ENCODE measurements around the gene MAPK9. TPM values are rescaled to one million over a fixed set of nuclear protein-coding genes. Genes with fewer than 3 reads are reported as not detected.

MAPK9 gene
- total RNA-seq, 1 donor: 33.2 TPM

DNA sequence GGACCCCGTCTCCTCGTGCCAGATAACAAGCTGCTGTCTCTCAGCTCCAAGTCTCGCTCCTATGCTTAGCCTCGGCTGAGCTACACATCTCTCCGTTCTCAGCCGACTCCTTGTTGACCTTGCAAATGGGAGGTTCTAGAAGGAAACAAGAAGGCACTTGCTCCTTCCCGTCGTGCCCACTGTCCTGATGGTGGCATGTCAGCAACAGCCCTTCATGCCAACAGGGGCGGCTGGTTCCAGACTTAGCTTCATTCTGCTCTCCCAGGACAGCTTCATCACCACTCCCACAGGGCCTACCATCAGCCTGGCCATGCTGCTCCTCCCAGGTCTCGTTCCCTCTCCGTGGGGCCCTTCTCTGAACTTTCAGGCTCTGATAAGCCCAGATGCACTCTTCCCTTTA is 69.8 kb downstream of the MAPK9 start:
- no peak overlapping the region for H3K4me3 ChIP-seq (ENCODE audit: low read depth, low read length)
- DNase-seq (ENCODE audit: low read depth): no peak
- TF ChIP-seq, protein P1, sequence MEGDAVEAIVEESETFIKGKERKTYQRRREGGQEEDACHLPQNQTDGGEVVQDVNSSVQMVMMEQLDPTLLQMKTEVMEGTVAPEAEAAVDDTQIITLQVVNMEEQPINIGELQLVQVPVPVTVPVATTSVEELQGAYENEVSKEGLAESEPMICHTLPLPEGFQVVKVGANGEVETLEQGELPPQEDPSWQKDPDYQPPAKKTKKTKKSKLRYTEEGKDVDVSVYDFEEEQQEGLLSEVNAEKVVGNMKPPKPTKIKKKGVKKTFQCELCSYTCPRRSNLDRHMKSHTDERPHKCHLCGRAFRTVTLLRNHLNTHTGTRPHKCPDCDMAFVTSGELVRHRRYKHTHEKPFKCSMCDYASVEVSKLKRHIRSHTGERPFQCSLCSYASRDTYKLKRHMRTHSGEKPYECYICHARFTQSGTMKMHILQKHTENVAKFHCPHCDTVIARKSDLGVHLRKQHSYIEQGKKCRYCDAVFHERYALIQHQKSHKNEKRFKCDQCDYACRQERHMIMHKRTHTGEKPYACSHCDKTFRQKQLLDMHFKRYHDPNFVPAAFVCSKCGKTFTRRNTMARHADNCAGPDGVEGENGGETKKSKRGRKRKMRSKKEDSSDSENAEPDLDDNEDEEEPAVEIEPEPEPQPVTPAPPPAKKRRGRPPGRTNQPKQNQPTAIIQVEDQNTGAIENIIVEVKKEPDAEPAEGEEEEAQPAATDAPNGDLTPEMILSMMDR (IDR thresholded peaks at IDR 0.05; ENCODE audit: insufficient read depth, low read depth, low read length): no peak

DNA sequence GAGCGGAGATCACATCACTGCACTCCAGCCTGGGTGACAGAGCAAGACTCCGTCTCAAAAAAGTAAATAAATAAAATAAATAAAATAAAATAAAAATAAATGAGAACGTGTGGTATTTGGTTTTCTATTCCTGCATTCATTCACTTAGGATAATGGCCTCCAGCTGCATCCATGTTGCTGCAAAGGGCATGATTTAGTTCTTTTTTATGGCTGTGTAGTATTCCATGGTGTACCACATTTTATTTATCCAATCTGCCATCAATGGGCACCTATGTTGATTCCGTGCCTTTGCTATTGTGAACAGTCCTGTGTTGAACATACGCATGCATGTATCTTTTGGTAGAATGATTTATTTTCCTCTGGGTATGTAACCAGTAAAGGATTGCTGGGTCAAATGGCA is 74.1 kb downstream of the MAPK9 start:
- DNase-seq (ENCODE audit: low read depth): no peak
- no peak overlapping the region for H3K4me3 ChIP-seq (ENCODE audit: low read depth, low read length)
- TF ChIP-seq, protein P1 (IDR thresholded peaks at IDR 0.05; ENCODE audit: insufficient read depth, low read depth, low read length): no peak

DNA sequence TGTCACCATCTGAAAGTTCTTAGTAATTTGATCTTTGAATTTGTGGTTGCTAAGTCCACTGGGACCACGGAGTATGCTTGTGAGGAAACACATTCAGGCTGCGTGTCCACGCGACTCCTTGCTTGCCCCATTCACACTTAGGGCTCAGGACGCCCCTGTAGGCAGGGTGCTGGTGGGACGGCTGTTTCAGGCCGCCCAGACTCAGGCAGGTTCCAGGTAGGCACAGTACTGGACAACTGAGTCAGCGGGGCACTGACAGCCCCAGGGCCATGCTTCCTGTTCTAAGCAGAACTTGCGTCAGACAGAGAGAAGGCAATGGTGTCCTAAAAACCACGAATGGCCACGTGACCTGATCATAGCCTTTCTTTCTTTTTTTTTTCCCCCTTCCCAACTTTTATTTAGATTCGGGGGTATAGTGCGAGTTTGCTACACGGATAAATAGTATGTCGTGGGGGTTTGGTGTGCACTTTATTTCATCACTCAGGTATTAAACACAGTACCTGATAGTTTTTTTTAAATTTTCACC is 75.2 kb downstream of the MAPK9 start:
- TF ChIP-seq, protein P1 (IDR thresholded peaks at IDR 0.05; ENCODE audit: insufficient read depth, low read depth, low read length): no peak
- H3K4me3 ChIP-seq (ENCODE audit: low read depth, low read length): no peak overlapping the region
- no peak for DNase-seq (ENCODE audit: low read depth)

DNA sequence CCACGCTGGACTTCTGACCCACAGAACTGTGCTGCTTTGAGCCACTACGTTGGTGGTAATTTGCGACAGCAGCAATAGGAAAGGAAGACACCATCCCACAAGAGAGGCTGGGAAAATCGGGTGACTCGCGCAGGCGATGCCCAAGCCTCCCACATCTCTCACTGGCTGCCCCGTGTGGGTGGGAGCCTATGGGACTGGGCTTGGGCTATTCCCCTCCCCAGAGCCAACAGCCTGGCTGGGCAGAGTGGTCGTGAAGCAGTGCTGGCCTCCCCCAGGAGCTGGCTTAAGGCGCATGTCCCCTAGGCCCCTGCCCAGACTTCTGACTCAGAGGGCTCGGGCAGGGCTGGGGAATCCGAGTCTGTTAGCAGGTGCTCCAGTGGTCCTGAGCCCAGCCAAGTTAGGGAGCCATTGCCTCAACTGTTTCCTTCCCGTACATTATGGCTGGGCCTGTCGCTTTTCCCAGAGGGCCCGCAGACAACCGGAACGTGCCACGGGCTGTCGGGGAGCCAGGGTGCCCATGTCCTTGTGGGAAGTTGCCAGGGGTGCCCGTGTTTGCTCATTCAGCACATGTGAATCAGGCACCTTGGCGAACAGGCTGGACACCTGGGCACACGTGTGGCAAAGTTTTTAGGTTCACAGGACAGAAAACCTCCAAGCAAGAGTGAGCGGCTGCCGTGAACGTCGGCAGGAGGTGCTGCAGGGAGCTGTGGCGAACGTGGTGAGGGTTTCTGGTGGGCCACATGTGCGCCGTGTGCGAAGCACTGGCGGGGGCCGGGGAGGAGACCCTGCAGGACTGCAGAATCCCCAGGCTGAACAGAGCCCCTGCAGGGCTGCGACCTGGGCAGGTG is 75.9 kb downstream of the MAPK9 start:
- TF ChIP-seq, protein P1 (IDR thresholded peaks at IDR 0.05; ENCODE audit: insufficient read depth, low read depth, low read length): no peak
- DNase-seq (ENCODE audit: low read depth): no peak
- no peak overlapping the region for H3K4me3 ChIP-seq (ENCODE audit: low read depth, low read length)

DNA sequence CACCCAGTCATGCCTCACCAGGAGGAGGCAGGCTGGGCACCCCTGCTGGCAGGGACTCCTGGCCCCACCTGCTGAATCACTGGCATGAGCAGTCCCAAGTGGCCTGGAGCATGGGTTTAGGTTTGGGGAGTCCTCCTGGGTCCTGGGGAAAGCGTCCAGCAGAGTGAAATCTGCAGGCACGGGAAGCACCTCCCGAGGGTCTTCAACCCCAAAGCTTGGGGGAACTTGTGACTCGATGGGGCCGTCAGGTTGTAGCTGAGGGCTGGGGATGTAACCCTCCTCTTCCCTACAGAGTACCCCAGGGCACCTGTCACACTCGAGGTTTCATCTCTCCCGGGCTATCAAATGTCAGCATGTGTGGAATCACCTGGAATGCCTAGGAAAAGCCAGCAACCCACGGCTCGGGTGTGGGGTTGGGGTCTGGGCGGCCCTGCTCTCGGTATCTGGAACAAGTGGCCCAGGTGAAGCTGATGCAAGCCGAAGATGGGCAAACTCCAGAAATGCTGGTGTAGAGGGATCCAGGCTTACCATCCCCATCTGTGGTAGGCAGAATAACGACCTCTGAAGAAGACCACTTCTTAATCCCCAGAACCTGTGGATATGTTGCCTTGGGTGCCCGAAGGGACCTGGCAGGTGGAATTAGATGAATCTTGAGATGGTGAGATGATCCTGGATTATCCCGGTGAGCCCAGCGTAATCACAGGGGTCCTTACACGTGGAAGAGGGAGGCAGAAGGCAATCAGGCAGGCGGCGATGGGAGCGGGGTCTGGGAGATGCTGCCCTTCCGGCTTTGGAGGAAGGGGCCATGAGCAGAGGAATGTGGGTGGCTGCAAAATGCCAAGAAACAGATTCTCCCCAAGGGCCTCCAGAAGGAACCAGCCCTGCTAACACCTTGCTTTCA is 76.8 kb downstream of the MAPK9 start:
- no peak overlapping the region for H3K4me3 ChIP-seq (ENCODE audit: low read depth, low read length)
- no peak for DNase-seq (ENCODE audit: low read depth)
- TF ChIP-seq, protein P1 (IDR thresholded peaks at IDR 0.05; ENCODE audit: insufficient read depth, low read depth, low read length): no peak

DNA sequence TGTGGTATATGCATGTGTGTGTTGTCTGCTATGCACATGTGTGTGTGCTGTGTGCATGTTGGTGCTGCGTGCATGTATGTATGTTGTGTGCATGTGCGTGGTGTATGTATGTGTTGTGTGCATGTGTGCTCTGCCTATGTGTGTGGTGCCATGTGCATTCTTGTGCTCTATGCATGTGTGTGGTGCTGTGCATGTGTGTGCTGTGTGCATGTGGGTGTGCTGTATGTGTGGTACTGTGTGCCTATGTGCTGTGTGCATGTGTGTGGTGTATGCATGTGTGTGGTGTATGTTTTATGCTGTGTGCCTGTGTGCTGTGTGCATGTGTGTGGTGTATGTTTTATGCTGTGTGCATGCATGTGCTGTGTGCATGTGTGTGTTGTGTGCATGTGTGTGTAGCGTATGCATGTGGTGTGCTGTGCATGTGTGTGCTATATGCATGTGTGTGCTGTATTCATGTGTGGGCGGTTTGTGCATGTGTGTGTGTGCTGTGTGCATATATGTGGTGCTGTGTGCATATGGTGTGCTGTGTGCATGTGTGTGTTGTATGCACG is 78.2 kb downstream of the MAPK9 start:
- H3K4me3 ChIP-seq (ENCODE audit: low read depth, low read length): no peak overlapping the region
- TF ChIP-seq, protein P1 (IDR thresholded peaks at IDR 0.05; ENCODE audit: insufficient read depth, low read depth, low read length): no peak
- no peak for DNase-seq (ENCODE audit: low read depth)

Measured in fibroblast of villous mesenchyme (primary cell).